H9 (cell line): ENCODE results near the gene PTPRJ. TPM values are rescaled to one million over a fixed set of nuclear protein-coding genes. Genes with fewer than 3 reads are reported as not detected.

Experiments
- DNase-seq: peaks from one replicate; pipeline ENCODE4 v3.0.0-alpha.2; 2017
- H2AFZ ChIP-seq: one replicate; pipeline ENCODE4 v1.6.1; 2013; ENCODE audit warnings: mild to moderate bottlenecking, low read length, control low read depth, moderate library complexity
- H2AK5ac ChIP-seq: 2 replicates; pipeline ENCODE4 v1.6.1; 2013; ENCODE audit warnings: low read length, control low read depth, mixed read lengths; ENCODE audit not compliant: insufficient read length
- H2BK120ac ChIP-seq: one replicate; pipeline ENCODE4 v1.6.1; 2013; ENCODE audit warnings: low read depth, mild to moderate bottlenecking, low read length, control low read depth, inconsistent platforms; ENCODE audit not compliant: poor library complexity, severe bottlenecking
- H2BK12ac ChIP-seq: 2 replicates; pipeline ENCODE4 v1.6.1; 2013; ENCODE audit warnings: low read length, control low read depth, mixed read lengths, low read depth; ENCODE audit not compliant: insufficient read length
- H2BK15ac ChIP-seq: 2 replicates; pipeline ENCODE4 v1.6.1; 2013; ENCODE audit warnings: low read depth, low read length, control low read depth
- H2BK20ac ChIP-seq: one replicate; pipeline ENCODE4 v1.6.1; 2013; ENCODE audit warnings: low read depth, mild to moderate bottlenecking, low read length, control low read depth, inconsistent platforms; ENCODE audit not compliant: poor library complexity, severe bottlenecking
- H2BK5ac ChIP-seq: 2 replicates; pipeline ENCODE4 v1.6.1; 2013; ENCODE audit warnings: low read length, control low read depth, mixed read lengths; ENCODE audit not compliant: insufficient read length
- H3K14ac ChIP-seq: 2 replicates; pipeline ENCODE4 v1.6.1; 2013; ENCODE audit warnings: low read length, control low read depth; ENCODE audit not compliant: insufficient read depth
- H3K18ac ChIP-seq: 2 replicates; pipeline ENCODE4 v1.6.1; 2013; ENCODE audit warnings: low read depth, mild to moderate bottlenecking, mixed read lengths, low read length, control low read depth; ENCODE audit not compliant: insufficient read length
- H3K23ac ChIP-seq: 2 replicates; pipeline ENCODE4 v1.6.1; 2013; ENCODE audit warnings: low read length, control low read depth, mixed read lengths, low read depth; ENCODE audit not compliant: insufficient read length
- H3K23me2 ChIP-seq: 2 replicates; pipeline ENCODE4 v1.6.1; 2013; ENCODE audit warnings: low read depth, mild to moderate bottlenecking, mixed read lengths, low read length, control low read depth; ENCODE audit not compliant: insufficient read length, poor library complexity, severe bottlenecking
- H3K27ac ChIP-seq: 2 replicates; pipeline ENCODE4 v1.5.1; 2013; ENCODE audit warnings: low read length, control low read depth, mixed read lengths, low read depth; ENCODE audit not compliant: insufficient read length
- H3K27me3 ChIP-seq: 2 replicates; pipeline ENCODE4 v1.6.1; 2013; ENCODE audit warnings: low read length, control low read depth, inconsistent platforms; ENCODE audit not compliant: insufficient read depth
- H3K4ac ChIP-seq: 2 replicates; pipeline ENCODE4 v1.6.1; 2013; ENCODE audit warnings: low read depth, mild to moderate bottlenecking, control low read depth, inconsistent platforms, low read length, moderate library complexity
- H3K4me1 ChIP-seq: 2 replicates; pipeline ENCODE4 v1.6.1; 2013; ENCODE audit warnings: low read length, control low read depth, inconsistent platforms; ENCODE audit not compliant: insufficient read depth
- H3K4me2 ChIP-seq: 2 replicates; pipeline ENCODE4 v1.6.1; 2013; ENCODE audit warnings: low read length, control low read depth, mixed read lengths; ENCODE audit not compliant: insufficient read length, insufficient read depth
- H3K56ac ChIP-seq: 2 replicates; pipeline ENCODE4 v1.6.1; 2013; ENCODE audit warnings: low read depth, mild to moderate bottlenecking, mixed read lengths, low read length, control low read depth; ENCODE audit not compliant: insufficient read length
- H3K79me1 ChIP-seq: 2 replicates; pipeline ENCODE4 v1.6.1; 2013; ENCODE audit warnings: low read depth, mild to moderate bottlenecking, moderate library complexity, low read length, control low read depth, inconsistent platforms; ENCODE audit not compliant: insufficient read depth, poor library complexity, severe bottlenecking
- H3K79me2 ChIP-seq: 2 replicates; pipeline ENCODE4 v1.6.1; 2013; ENCODE audit warnings: low read length, control low read depth, inconsistent platforms; ENCODE audit not compliant: insufficient read depth
- H3K9ac ChIP-seq: 2 replicates; pipeline ENCODE4 v1.6.1; 2013; ENCODE audit warnings: low read length, control low read depth, mixed read lengths; ENCODE audit not compliant: insufficient read length; ENCODE audit errors: extremely low read depth
- H3K9me3 ChIP-seq: one replicate; pipeline ENCODE4 v1.6.1; 2013; ENCODE audit warnings: low read depth, low read length, inconsistent platforms; ENCODE audit not compliant: control insufficient read depth
- H3T11ph ChIP-seq: one replicate; pipeline ENCODE4 v1.6.1; 2013; ENCODE audit warnings: mild to moderate bottlenecking, low read length, control low read depth, inconsistent platforms
- H4K20me1 ChIP-seq: one replicate; pipeline ENCODE4 v1.6.1; 2013; ENCODE audit not compliant: control insufficient read depth, insufficient read length, insufficient read depth
- H4K5ac ChIP-seq: 2 replicates; pipeline ENCODE4 v1.6.1; 2013; ENCODE audit warnings: low read depth, mild to moderate bottlenecking, mixed read lengths, low read length, control low read depth; ENCODE audit not compliant: insufficient read length
- H4K8ac ChIP-seq: replicated peaks from 2 replicates; pipeline ENCODE4 v1.6.1; 2013; ENCODE audit warnings: low read length, control low read depth, mixed read lengths, low read depth; ENCODE audit not compliant: insufficient read length
- H4K91ac ChIP-seq: 2 replicates; pipeline ENCODE4 v1.6.1; 2013; ENCODE audit warnings: low read depth, mild to moderate bottlenecking, moderate library complexity, mixed read lengths, low read length, control low read depth; ENCODE audit not compliant: insufficient read length
- H3K27ac Mint-ChIP-seq, 3 experiments: 2 replicates in 2 of 3; 3 replicates in 1 of 3; pipeline ENCODE4 v1.8.0; 2020 to 2021; ENCODE audit warnings: mixed read lengths in 3 of 3, mild to moderate bottlenecking in 1 of 3, moderate library complexity in 1 of 3
- H3K27me3 Mint-ChIP-seq: 2 replicates; pipeline ENCODE4 v1.8.0; 2021; ENCODE audit warnings: low read depth, mild to moderate bottlenecking, moderate library complexity, mixed read lengths
- H3K36me3 Mint-ChIP-seq, 3 experiments: 2 replicates in 2 of 3; 3 replicates in 1 of 3; pipeline ENCODE4 v1.8.0; 2020 to 2021; ENCODE audit warnings: low read depth in 3 of 3, mixed read lengths in 3 of 3; ENCODE audit not compliant: insufficient read depth in 1 of 3
- H3K4me1 Mint-ChIP-seq, 2 experiments: 2 replicates each; pipeline ENCODE4 v1.8.0; 2020; ENCODE audit warnings: mixed read lengths in 2 of 2
- H3K4me3 Mint-ChIP-seq, 2 experiments: 2 replicates in 1 of 2; 3 replicates in 1 of 2; pipeline ENCODE4 v1.8.0; 2020 to 2021; ENCODE audit warnings: mild to moderate bottlenecking in 2 of 2, mixed read lengths in 2 of 2, moderate library complexity in 1 of 2
- H3K9me3 Mint-ChIP-seq, 2 experiments: 2 replicates in 1 of 2; 3 replicates in 1 of 2; pipeline ENCODE4 v1.8.0; 2020; ENCODE audit warnings: mild to moderate bottlenecking in 2 of 2, mixed read lengths in 2 of 2, moderate library complexity in 1 of 2
- WGBS: extraction: QIAGEN DNeasy Blood & Tissue Kit; methylation state at CpG from one replicate; pipeline ENCODE4 v1.1.7; 2013; ENCODE audit warnings: missing lambda C conversion rate, low lambda C conversion rate, mixed read lengths; ENCODE audit not compliant: insufficient read length; ENCODE audit errors: extremely low coverage; 5-methylcytosine and 5-hydroxymethylcytosine counted together
- total RNA-seq: library from RNA; stranded (reverse); gene quantifications from 2 replicates; pipeline ENCODE4 v1.2.1, GENCODE V29; 2021
- TF ChIP-seq, protein P1 (sequence below): fragments of 200-600 bp; sonication (generic); conservative IDR thresholded peaks from 3 replicates; pipeline ENCODE4 v1.8.0; 2021; ENCODE audit warnings: antibody characterized with exemption, mild to moderate bottlenecking

The PTPRJ gene
- total RNA-seq, 1 experiment from 2014 or later = 10.6 TPM

DNA sequence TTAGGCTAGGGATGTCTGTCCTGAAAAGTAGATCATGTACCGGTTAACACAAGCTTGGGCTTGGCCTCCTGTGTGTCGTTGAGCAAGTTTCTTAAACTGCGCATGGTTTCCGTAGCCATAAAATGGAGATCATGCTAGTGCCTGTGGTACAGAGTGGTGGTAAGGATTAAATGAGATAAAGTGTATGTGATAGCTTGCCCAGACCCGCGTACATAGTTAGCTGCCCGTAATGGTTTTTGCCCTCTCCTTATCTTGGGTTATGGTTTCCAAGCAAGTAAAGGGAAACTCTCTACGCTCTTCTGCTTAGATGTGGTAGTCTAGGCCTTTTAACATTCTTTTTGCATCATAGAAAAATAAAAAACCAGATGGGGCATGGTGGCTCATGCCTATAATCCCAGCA is 11.0 kb upstream of the PTPRJ start:
- Histone ChIP-seq H3K23me2 (no peaks in the 10 kb centered on the region), H4K91ac (no peak overlapping the region), H3K14ac (no peak overlapping the region), H3K23ac (no peak overlapping the region), H4K20me1 (no peaks in the 10 kb centered on the region), H2BK120ac (no peak overlapping the region), H3K27ac (no peak overlapping the region), H4K5ac (no peak overlapping the region), H2AK5ac (no peak overlapping the region), H3K79me2 (0 out of 2 replicates have a peak, but pooled peaks cover 2% of the 10 kb centered on the region), H2AFZ (no peak overlapping the region), H3K4me2 (no peak overlapping the region), H3K79me1 (no peaks in the 10 kb centered on the region), H3K9me3 (no peaks in the 10 kb centered on the region), H2BK20ac (no peak overlapping the region), H3K18ac (no peak overlapping the region), H3T11ph (no peak overlapping the region), H3K27me3 (no peaks in the 10 kb centered on the region), H4K8ac (no peak overlapping the region), H3K56ac (no peak overlapping the region), H3K9ac (no peak overlapping the region), H2BK12ac (no peak overlapping the region), H2BK5ac (no peak overlapping the region), H3K4me1 (peaks cover 2% of the 10 kb centered on the region; the same call in 1 of the 2 replicates), H2BK15ac (no peak overlapping the region), H3K4ac (no peak overlapping the region)
- DNase-seq = no peak
- peaks cover 10 to 13% of the 10 kb centered on the region in 2 experiments for H3K4me1 Mint-ChIP-seq
- no peaks in the 10 kb centered on the region for H3K36me3 Mint-ChIP-seq
- H3K9me3 Mint-ChIP-seq = no peaks in the 10 kb centered on the region
- TF ChIP-seq, protein P1, sequence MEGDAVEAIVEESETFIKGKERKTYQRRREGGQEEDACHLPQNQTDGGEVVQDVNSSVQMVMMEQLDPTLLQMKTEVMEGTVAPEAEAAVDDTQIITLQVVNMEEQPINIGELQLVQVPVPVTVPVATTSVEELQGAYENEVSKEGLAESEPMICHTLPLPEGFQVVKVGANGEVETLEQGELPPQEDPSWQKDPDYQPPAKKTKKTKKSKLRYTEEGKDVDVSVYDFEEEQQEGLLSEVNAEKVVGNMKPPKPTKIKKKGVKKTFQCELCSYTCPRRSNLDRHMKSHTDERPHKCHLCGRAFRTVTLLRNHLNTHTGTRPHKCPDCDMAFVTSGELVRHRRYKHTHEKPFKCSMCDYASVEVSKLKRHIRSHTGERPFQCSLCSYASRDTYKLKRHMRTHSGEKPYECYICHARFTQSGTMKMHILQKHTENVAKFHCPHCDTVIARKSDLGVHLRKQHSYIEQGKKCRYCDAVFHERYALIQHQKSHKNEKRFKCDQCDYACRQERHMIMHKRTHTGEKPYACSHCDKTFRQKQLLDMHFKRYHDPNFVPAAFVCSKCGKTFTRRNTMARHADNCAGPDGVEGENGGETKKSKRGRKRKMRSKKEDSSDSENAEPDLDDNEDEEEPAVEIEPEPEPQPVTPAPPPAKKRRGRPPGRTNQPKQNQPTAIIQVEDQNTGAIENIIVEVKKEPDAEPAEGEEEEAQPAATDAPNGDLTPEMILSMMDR = no peak
- WGBS = no CpG with 5 or more reads among the region's 8 CpGs
- H3K27me3 Mint-ChIP-seq = peaks cover 3% of the 10 kb centered on the region; the same call in 1 of the 2 replicates
- no peak overlapping the region for H3K4me3 Mint-ChIP-seq
- no peak overlapping the region for H3K27ac Mint-ChIP-seq
